GM21381 (cell line): ENCODE measurements around the gene ASTN1.

Source experiments
- ATAC-seq: cut with Tn5 transposase; IDR thresholded peaks from one replicate; pipeline ENCODE4 v1.9.1; 2021; ENCODE audit warnings: mild to moderate bottlenecking, moderate library complexity; ENCODE audit not compliant: unreplicated experiment

ASTN1 gene

GRCh38 chr1:176934370-176934769 lies 230.1 kb downstream of the ASTN1 start:
- ATAC-seq: no peak

- ATAC-seq: no peak
Observed at GRCh38 chr1:176932114-176933104, 232.1 kb downstream of the ASTN1 start.

GRCh38 chr1:176931526-176931925 lies 233.0 kb downstream of the ASTN1 start:
- no peak for ATAC-seq

- no peak for ATAC-seq
Observed at GRCh38 chr1:176926330-176927086, 238.0 kb downstream of the ASTN1 start.

GRCh38 chr1:176925223-176925622 lies 239.3 kb downstream of the ASTN1 start:
- ATAC-seq: no peak

- no peak for ATAC-seq
Observed at GRCh38 chr1:176923283-176923682, 241.2 kb downstream of the ASTN1 start.

- no peak for ATAC-seq
Observed at GRCh38 chr1:176919386-176920378, 244.8 kb downstream of the ASTN1 start.

- ATAC-seq: no peak
Observed at GRCh38 chr1:176905648-176906047, 258.9 kb downstream of the ASTN1 start.

GRCh38 chr1:176904057-176904751 lies 260.3 kb downstream of the ASTN1 start:
- no peak for ATAC-seq

GRCh38 chr1:176903474-176903873 lies 261.0 kb downstream of the ASTN1 start:
- no peak for ATAC-seq

- no peak for ATAC-seq
Observed at GRCh38 chr1:176899321-176899720, 265.2 kb downstream of the ASTN1 start.

- peak; percentile 79 for ATAC-seq
Observed at GRCh38 chr1:176897350-176898236, 266.9 kb downstream of the ASTN1 start.

GRCh38 chr1:176896216-176896615 lies 268.3 kb downstream of the ASTN1 start:
- ATAC-seq: no peak

- no peak for ATAC-seq
Observed at GRCh38 chr1:176894450-176894849, 270.1 kb downstream of the ASTN1 start.

- no peak for ATAC-seq
Observed at GRCh38 chr1:176893625-176894352, 270.7 kb downstream of the ASTN1 start.

GRCh38 chr1:176888471-176889032 lies 276.0 kb downstream of the ASTN1 start:
- no peak for ATAC-seq

- no peak for ATAC-seq
Observed at GRCh38 chr1:176885751-176886150, 278.8 kb downstream of the ASTN1 start.

- no peak for ATAC-seq
Observed at GRCh38 chr1:176885341-176885740, 279.2 kb downstream of the ASTN1 start.
